Neural cell (in vitro differentiated cells): ENCODE data around the gene TMEM212.

ENCODE experiments used
- EP300 ChIP-seq: fragments of 450-650 bp; conservative IDR thresholded peaks from 2 replicates; pipeline ENCODE4 v1.6.1; 2014; ENCODE audit warnings: antibody characterized with exemption, mild to moderate bottlenecking, moderate library complexity; ENCODE audit not compliant: poor library complexity, severe bottlenecking
- EZH2 ChIP-seq: fragments of 200-600, 300-800 bp; shearing (Covaris generic), sonication (generic); IDR thresholded peaks from 2 replicates; pipeline ENCODE4 v1.6.1; 2014; ENCODE audit warnings: antibody characterized with exemption, low read length, borderline replicate concordance, mild to moderate bottlenecking; ENCODE audit not compliant: insufficient read depth, poor library complexity, severe bottlenecking
- MXI1 ChIP-seq: fragments of 450-650 bp; conservative IDR thresholded peaks from 2 replicates; pipeline ENCODE4 v1.6.1; 2014; ENCODE audit warnings: antibody characterized with exemption, mild to moderate bottlenecking; ENCODE audit not compliant: poor library complexity, severe bottlenecking
- POLR2AphosphoS5 ChIP-seq: IDR thresholded peaks from 2 replicates; pipeline ENCODE4 v1.6.1; 2012
- RAD21 ChIP-seq: fragments of 450-650 bp; conservative IDR thresholded peaks from 2 replicates; pipeline ENCODE4 v1.6.1; 2014; ENCODE audit warnings: antibody characterized with exemption, mild to moderate bottlenecking, moderate library complexity
- REST ChIP-seq: IDR thresholded peaks from 2 replicates; pipeline ENCODE4 v1.6.1; 2012; ENCODE audit warnings: borderline replicate concordance
- SMC3 ChIP-seq: fragments of 450-650 bp; conservative IDR thresholded peaks from 2 replicates; pipeline ENCODE4 v1.6.1; 2014; ENCODE audit warnings: antibody characterized with exemption, mild to moderate bottlenecking, moderate library complexity; ENCODE audit not compliant: poor library complexity
- TAF1 ChIP-seq: IDR thresholded peaks from 2 replicates; pipeline ENCODE4 v1.6.1; 2012; ENCODE audit warnings: low read depth
- TF ChIP-seq, protein P1 (sequence below): fragments of 450-650 bp; IDR thresholded peaks from 2 replicates; pipeline ENCODE4 v1.5.1; 2014; ENCODE audit warnings: antibody characterized with exemption, mild to moderate bottlenecking, moderate library complexity; ENCODE audit not compliant: poor library complexity, severe bottlenecking

GRCh38 chr3:171844873-171845272 is 1.7 kb downstream of the TMEM212 start:
- TF ChIP-seq POLR2AphosphoS5 (no peak), EZH2 (no peak), RAD21 (no peak), EP300 (no peak), REST (no peak), TAF1 (no peak), SMC3 (no peak), MXI1 (no peak)
- TF ChIP-seq, protein P1, sequence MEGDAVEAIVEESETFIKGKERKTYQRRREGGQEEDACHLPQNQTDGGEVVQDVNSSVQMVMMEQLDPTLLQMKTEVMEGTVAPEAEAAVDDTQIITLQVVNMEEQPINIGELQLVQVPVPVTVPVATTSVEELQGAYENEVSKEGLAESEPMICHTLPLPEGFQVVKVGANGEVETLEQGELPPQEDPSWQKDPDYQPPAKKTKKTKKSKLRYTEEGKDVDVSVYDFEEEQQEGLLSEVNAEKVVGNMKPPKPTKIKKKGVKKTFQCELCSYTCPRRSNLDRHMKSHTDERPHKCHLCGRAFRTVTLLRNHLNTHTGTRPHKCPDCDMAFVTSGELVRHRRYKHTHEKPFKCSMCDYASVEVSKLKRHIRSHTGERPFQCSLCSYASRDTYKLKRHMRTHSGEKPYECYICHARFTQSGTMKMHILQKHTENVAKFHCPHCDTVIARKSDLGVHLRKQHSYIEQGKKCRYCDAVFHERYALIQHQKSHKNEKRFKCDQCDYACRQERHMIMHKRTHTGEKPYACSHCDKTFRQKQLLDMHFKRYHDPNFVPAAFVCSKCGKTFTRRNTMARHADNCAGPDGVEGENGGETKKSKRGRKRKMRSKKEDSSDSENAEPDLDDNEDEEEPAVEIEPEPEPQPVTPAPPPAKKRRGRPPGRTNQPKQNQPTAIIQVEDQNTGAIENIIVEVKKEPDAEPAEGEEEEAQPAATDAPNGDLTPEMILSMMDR: no peak
